OCI-LY7 (cell line): Measurements from ENCODE around the gene GNAS-AS1. TPM values are rescaled to one million over a fixed set of nuclear protein-coding genes. Genes with fewer than 3 reads are reported as not detected.

Source experiments
- BruUV-seq: library from RNA; stranded (reverse); fragments of 400-500 nt; replicated peaks from 2 replicates; lab custom pipeline; 2021; lab: Mats Ljungman, UMichigan
- CTCF ChIA-PET: fragments of 300-600 bp; sonication (Branson Sonifier 250); formaldehyde crosslinking; loops from one replicate; lab custom pipeline; 2022; ENCODE audit warnings: antibody characterized with exemption; ENCODE audit not compliant: unreplicated experiment; lab: Charles Lee
- POLR2A ChIA-PET: fragments of 300-600 bp; sonication (Branson Sonifier 250); formaldehyde crosslinking; loops from one replicate; lab custom pipeline; 2022; ENCODE audit warnings: antibody characterized with exemption; lab: Charles Lee
- DNase-seq: peaks from one replicate; pipeline ENCODE4 v3.0.0-alpha.2; 2015; ENCODE audit warnings: low spot score
- H2AFZ ChIP-seq: fragments of 200-600 bp; sonication (generic), shearing (Covaris generic); 2 replicates; pipeline ENCODE4 v1.6.1; 2014; ENCODE audit warnings: mild to moderate bottlenecking, antibody characterized with exemption, low read length, moderate library complexity
- H3K27ac ChIP-seq: fragments of 200-600 bp; sonication (generic); 2 replicates; pipeline ENCODE4 v1.5.1; 2014; ENCODE audit warnings: mixed run types, low read depth, mild to moderate bottlenecking, moderate library complexity, low read length, inconsistent platforms; ENCODE audit not compliant: poor library complexity, severe bottlenecking
- H3K36me3 ChIP-seq: fragments of 200-600 bp; sonication (generic); 2 replicates; pipeline ENCODE4 v1.6.1; 2014; ENCODE audit warnings: mild to moderate bottlenecking, antibody characterized with exemption, low read length, moderate library complexity, mixed read lengths; ENCODE audit not compliant: insufficient read depth
- H3K4me1 ChIP-seq: fragments of 200-600 bp; sonication (generic); 2 replicates; pipeline ENCODE4 v1.5.1; 2014; ENCODE audit warnings: mild to moderate bottlenecking, low read length; ENCODE audit not compliant: insufficient read depth, poor library complexity, severe bottlenecking
- H3K4me2 ChIP-seq: fragments of 200-600 bp; sonication (generic); 2 replicates; pipeline ENCODE4 v1.6.1; 2014; ENCODE audit warnings: mild to moderate bottlenecking, low read length
- H3K4me3 ChIP-seq: fragments of 200-600 bp; sonication (generic); 2 replicates; pipeline ENCODE4 v1.5.1; 2014; ENCODE audit warnings: mild to moderate bottlenecking, low read depth, low read length; ENCODE audit not compliant: poor library complexity, severe bottlenecking
- H3K79me2 ChIP-seq: fragments of 200-600 bp; sonication (generic); 2 replicates; pipeline ENCODE4 v1.6.1; 2016; ENCODE audit warnings: low read depth, mild to moderate bottlenecking, low read length, moderate library complexity, mixed read lengths; ENCODE audit not compliant: insufficient read depth
- H3K9me2 ChIP-seq: fragments of 200-600 bp; sonication (generic); 2 replicates; pipeline ENCODE4 v1.6.1; 2016; ENCODE audit warnings: mild to moderate bottlenecking, low read length, mixed read lengths; ENCODE audit not compliant: insufficient read depth
- H3K9me3 ChIP-seq: fragments of 200-600 bp; sonication (generic); 2 replicates; pipeline ENCODE4 v1.6.1; 2014; ENCODE audit warnings: mild to moderate bottlenecking, mixed run types, low read length, mixed read lengths
- H4K20me1 ChIP-seq: fragments of 200-600 bp; sonication (generic); 2 replicates; pipeline ENCODE4 v1.6.1; 2014; ENCODE audit warnings: mild to moderate bottlenecking, antibody characterized with exemption, low read length, moderate library complexity, mixed read lengths; ENCODE audit not compliant: insufficient read depth
- CTCF ChIP-seq: fragments of 200-600 bp; sonication (generic); conservative IDR thresholded peaks from 2 replicates; pipeline ENCODE4 v1.5.1; 2014; ENCODE audit warnings: mild to moderate bottlenecking, antibody characterized with exemption, low read length, moderate library complexity, mixed read lengths
- EZH2phosphoT487 ChIP-seq: fragments of 200-600 bp; sonication (generic); IDR thresholded peaks from 2 replicates; pipeline ENCODE4 v1.6.1; 2018; ENCODE audit warnings: low read depth, borderline replicate concordance, mild to moderate bottlenecking, mixed run types, antibody characterized with exemption, low read length, moderate library complexity, mixed read lengths
- intact Hi-C: fragments of 100-400 bp; cut with micrococcal nuclease; formaldehyde crosslinking; loops from one replicate; pipeline ENCODE4 v1.10.0; 2022; ENCODE audit not compliant: unreplicated experiment
- total RNA-seq, 2 experiments: library from RNA; depleted of rRNA in 1 of 2; stranded (reverse); fragments of >200 nt in 1 of 2; shearing (Covaris generic) in 1 of 2; gene quantifications; 2 replicates each; pipeline ENCODE4 v1.2.3, GENCODE V29; 2014 to 2022

The GNAS-AS1 gene
- total RNA-seq, 2 experiments from 2014 or later, result 6.5 to 11.6 TPM

DNA sequence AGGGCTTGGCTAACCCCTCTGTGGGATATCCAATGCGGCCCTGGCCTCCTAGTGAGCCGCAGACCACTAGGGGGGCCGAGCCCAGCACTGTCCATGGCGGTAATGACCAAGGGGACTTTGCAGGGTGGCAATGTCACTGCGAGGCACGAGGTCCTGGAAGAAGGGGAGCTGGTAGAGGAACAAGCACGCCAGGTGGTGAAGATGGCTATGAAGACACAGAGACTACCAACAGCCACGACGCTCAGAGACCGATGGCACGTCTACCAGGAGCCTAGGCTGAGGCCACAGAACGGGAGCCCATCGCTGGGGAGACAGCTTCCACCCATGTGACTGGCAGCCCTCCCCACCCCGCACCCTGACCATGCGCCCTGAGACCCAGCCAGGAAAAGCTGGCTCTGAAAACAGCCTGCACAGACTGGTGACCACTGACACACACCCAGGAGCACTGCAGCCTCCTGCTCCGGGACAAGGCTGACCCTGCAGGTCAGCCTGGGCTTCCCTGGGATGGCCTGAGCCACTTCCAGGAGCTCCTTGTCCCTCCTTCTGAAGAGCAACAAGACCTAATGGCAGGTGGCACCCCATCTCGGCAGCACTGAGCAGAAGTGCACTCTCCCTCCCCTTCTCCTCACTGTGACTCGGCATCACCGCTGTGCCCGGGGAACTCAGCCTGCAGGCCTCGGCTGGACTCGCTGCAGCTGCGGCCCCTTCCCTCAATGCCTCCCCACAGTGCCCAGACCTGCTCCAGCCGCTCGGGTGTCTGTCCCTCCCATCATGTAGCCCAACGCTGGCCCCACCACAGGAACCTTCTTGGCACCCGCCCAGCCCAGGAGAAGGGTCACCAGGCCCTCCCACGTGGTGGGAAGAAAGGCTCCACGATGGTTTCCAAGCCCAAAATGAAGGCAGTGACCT is 56.9 kb downstream of the GNAS-AS1 start:
- TF ChIP-seq EZH2phosphoT487, result no peak
- TF ChIP-seq CTCF, result no peak
- no peak overlapping the region for H2AFZ ChIP-seq
- no peak overlapping the region for H3K4me2 ChIP-seq
- no peaks in the 10 kb centered on the region for H4K20me1 ChIP-seq
- no peaks in the 10 kb centered on the region for H3K9me3 ChIP-seq
- CTCF ChIA-PET, result no interaction called here
- POLR2A ChIA-PET, result no interaction called here
- no peaks in the 10 kb centered on the region for H3K36me3 ChIP-seq
- H3K27ac ChIP-seq, result no peak overlapping the region
- no peaks in the 10 kb centered on the region for H3K4me1 ChIP-seq
- H3K4me3 ChIP-seq, result no peak overlapping the region
- no peaks in the 10 kb centered on the region for H3K79me2 ChIP-seq
- intact Hi-C loops, result no loop called here
- no TSS peak for BruUV-seq
- no peaks in the 10 kb centered on the region for H3K9me2 ChIP-seq
- DNase-seq, result no peak

GRCh38 chr20:58792426-58792825 is 58.3 kb downstream of the GNAS-AS1 start:
- Histone ChIP-seq H3K79me2 (no peaks in the 10 kb centered on the region), H3K4me2 (no peak overlapping the region), H3K27ac (no peak overlapping the region), H3K4me1 (no peaks in the 10 kb centered on the region), H3K4me3 (no peak overlapping the region), H2AFZ (no peak overlapping the region), H3K36me3 (no peaks in the 10 kb centered on the region), H4K20me1 (no peaks in the 10 kb centered on the region), H3K9me2 (no peaks in the 10 kb centered on the region), H3K9me3 (no peaks in the 10 kb centered on the region)
- intact Hi-C loops, result no loop called here
- POLR2A ChIA-PET, result no interaction called here
- TF ChIP-seq EZH2phosphoT487, result no peak
- TF ChIP-seq CTCF, result no peak
- no peak for DNase-seq
- CTCF ChIA-PET, result no interaction called here
- BruUV-seq, result no TSS peak

DNA sequence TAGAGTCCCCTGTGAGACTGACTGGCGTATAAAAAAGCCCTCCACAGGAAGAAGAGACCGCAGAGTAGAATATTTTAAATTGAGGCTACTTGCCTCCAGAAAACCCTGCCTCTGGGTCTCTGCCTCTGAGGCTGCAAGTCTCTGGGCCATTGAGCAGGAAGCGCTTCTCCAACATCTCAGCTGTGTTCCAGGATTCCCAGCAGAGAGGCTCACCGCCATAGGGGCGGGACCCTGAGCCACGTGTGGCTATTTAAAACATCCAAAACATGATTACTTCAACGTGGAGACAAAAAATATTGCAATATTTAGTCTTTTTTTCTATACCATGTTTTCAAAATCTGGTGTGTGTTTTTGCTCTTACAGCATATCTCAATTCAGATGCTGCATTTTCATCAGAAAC is 59.4 kb downstream of the GNAS-AS1 start:
- no peaks in the 10 kb centered on the region for H3K9me3 ChIP-seq
- no peak overlapping the region for H3K4me3 ChIP-seq
- POLR2A ChIA-PET, result no interaction called here
- no peaks in the 10 kb centered on the region for H3K36me3 ChIP-seq
- H3K4me1 ChIP-seq, result no peaks in the 10 kb centered on the region
- TF ChIP-seq CTCF (no peak), EZH2phosphoT487 (no peak)
- no peak overlapping the region for H2AFZ ChIP-seq
- no TSS peak for BruUV-seq
- H4K20me1 ChIP-seq, result no peaks in the 10 kb centered on the region
- intact Hi-C loops, result no loop called here
- CTCF ChIA-PET, result no interaction called here
- H3K27ac ChIP-seq, result no peak overlapping the region
- H3K4me2 ChIP-seq, result no peak overlapping the region
- H3K9me2 ChIP-seq, result no peaks in the 10 kb centered on the region
- no peak for DNase-seq
- no peaks in the 10 kb centered on the region for H3K79me2 ChIP-seq
